DMS53 (cell line): ENCODE measurements around the gene VPS4A.
"Not testable (repeated sequence)": the region's sequence is repeated elsewhere in the genome, so short reads cannot be mapped to it uniquely, and the experiment has no call there.

Experiments used
- DNase-seq: peaks from one replicate; lab custom pipeline; 2025; lab: John Stamatoyannopoulos, UW

VPS4A gene

GRCh38 chr16:69310653-69311532 lies at the start of gene VPS4A:
Gene VPS4A, plus strand, starts transcription at chr16:69311350. Its CDS starts 162 bp downstream, at chr16:69311512.
- DNase-seq = peak; percentile 97

GRCh38 chr16:69266334-69267063 lies 44.7 kb upstream of the VPS4A start:
- DNase-seq = no peak

GRCh38 chr16:69267633-69268032 lies 43.5 kb upstream of the VPS4A start:
- no peak for DNase-seq

- no peak for DNase-seq
Observed at GRCh38 chr16:69270395-69270794, 40.8 kb upstream of the VPS4A start.

- no peak for DNase-seq
Observed at GRCh38 chr16:69270831-69271230, 40.3 kb upstream of the VPS4A start.

- DNase-seq = no peak
Observed at GRCh38 chr16:69273009-69273408, 38.1 kb upstream of the VPS4A start.

- no peak for DNase-seq
Observed at GRCh38 chr16:69274699-69275235, 36.4 kb upstream of the VPS4A start.

- DNase-seq = no peak
Observed at GRCh38 chr16:69276148-69277115, 34.7 kb upstream of the VPS4A start.

GRCh38 chr16:69277413-69277812 lies 33.7 kb upstream of the VPS4A start:
- no peak for DNase-seq

GRCh38 chr16:69283851-69284250 lies 27.3 kb upstream of the VPS4A start:
- no peak for DNase-seq

GRCh38 chr16:69285240-69285639 lies 25.9 kb upstream of the VPS4A start:
- DNase-seq = no peak

GRCh38 chr16:69286941-69287713 lies 24.0 kb upstream of the VPS4A start:
- DNase-seq = peak; percentile 67

GRCh38 chr16:69291657-69292056 lies 19.5 kb upstream of the VPS4A start:
- DNase-seq = not testable (repeated sequence)

- DNase-seq = no peak
Observed at GRCh38 chr16:69293401-69293800, 17.7 kb upstream of the VPS4A start.

- DNase-seq = no peak
Observed at GRCh38 chr16:69294051-69294450, 17.1 kb upstream of the VPS4A start.

- DNase-seq = not testable (repeated sequence)
Observed at GRCh38 chr16:69296771-69297170, 14.4 kb upstream of the VPS4A start.

- DNase-seq = no peak
Observed at GRCh38 chr16:69298261-69298660, 12.9 kb upstream of the VPS4A start.

- no peak for DNase-seq
Observed at GRCh38 chr16:69301187-69301586, 10.0 kb upstream of the VPS4A start.

GRCh38 chr16:69301861-69302260 lies 9.3 kb upstream of the VPS4A start:
- DNase-seq = no peak

- DNase-seq = no peak
Observed at GRCh38 chr16:69302301-69302700, 8.8 kb upstream of the VPS4A start.

GRCh38 chr16:69306031-69306430 lies 5.1 kb upstream of the VPS4A start:
- no peak for DNase-seq
